NK-92 treated with Interleukin-12 subunit alpha and Interleukin-12 subunit beta, amount 100 ng/mL, for 24 hours (cell line): Measurements from ENCODE around the gene MC3R.
"Not testable (repeated sequence)": the region's sequence is repeated elsewhere in the genome, so short reads cannot be mapped to it uniquely, and the experiment has no call there.

Experiments used
- DNase-seq: peaks from one replicate; lab custom pipeline; 2025; lab: John Stamatoyannopoulos, UW

MC3R gene

DNA sequence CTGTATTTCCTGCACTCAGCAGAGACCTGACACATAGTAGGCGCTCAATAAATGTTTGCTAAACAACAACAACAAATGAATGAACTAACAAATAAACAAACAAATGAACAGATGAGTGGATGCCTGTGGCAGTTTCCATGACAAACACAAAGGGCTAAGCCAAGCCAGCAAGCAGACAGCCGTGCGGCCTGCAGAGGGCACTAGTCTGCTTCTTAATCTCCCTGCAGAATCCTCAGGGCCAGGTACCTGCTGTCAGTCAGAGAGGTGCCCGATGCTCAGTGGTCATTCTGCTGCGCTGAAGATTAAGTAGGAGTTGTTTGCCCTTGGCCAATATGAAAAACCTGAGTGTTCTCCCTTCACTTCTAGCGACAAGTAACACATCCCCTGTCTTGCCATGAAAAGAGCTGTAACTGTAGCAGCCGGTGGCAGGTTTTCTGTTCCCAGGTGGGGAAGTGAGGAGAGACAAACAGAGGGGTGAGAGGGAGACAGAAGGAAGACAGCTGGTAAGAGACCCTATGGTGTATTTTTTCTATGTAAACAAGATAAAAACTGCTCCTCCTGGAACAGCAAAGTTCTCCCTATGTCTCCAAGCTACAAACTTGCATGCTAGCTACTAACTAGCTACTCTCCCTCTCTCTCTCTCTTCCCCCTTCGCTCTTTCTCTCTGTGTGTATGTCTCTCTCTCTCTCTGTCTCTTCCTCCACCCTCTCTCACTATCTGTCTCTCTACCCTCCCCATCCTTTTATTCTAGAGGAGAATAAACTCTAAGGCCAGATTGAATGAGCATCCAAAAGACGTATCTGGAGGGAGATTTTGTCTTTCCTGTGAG is at the start of gene MC3R:
MC3R (plus strand) TSS at position 779 of the 829 bp plus-strand sequence. CDS start 112 bp downstream, outside the sequence.
- peak; percentile 14 for DNase-seq

- no peak for DNase-seq
Measured at GRCh38 chr20:56200456-56200855, 48.1 kb upstream of the MC3R start.

GRCh38 chr20:56202493-56203077 is 45.9 kb upstream of the MC3R start:
- no peak for DNase-seq

DNA sequence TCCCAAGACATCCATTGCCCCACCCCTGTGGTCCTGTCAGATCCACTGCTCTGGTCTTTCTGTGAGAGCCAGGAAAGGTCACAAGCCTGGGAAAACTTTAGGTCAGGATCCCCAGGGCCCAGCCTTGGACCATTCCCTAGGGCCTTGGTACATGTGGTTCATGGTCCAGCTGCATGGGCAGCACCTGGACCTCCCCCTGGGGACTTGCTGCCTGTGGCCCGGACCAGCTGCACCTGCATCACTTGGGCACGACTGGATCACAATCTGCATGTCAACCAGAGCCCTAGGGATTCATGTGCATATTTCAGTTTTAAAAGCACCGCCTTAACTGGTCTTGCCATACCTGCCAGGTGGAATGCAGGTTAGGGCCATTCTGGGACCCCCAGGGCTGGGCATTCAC is 44.3 kb upstream of the MC3R start:
- DNase-seq: no peak

DNA sequence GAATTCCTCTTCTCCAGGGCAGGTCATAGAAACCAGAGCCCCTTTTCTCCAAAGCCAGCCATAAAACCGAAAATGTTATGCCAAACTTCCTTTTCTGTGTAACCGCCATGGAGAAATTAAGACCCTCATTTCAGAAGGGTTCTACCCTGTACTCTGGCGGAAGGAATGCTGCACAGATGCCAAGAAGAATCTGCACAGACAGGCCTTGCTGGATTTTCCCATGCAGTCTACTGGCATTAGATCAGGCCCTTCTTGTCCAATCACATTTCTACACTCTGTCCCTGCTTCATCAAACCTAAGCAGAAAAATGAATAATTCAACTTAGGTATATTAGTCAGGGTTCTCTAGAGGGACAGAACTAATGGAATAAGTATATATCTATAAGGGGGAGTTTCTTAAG is 43.2 kb upstream of the MC3R start:
- no peak for DNase-seq

- DNase-seq: no peak
Measured at GRCh38 chr20:56207656-56208055, 40.9 kb upstream of the MC3R start.

DNA sequence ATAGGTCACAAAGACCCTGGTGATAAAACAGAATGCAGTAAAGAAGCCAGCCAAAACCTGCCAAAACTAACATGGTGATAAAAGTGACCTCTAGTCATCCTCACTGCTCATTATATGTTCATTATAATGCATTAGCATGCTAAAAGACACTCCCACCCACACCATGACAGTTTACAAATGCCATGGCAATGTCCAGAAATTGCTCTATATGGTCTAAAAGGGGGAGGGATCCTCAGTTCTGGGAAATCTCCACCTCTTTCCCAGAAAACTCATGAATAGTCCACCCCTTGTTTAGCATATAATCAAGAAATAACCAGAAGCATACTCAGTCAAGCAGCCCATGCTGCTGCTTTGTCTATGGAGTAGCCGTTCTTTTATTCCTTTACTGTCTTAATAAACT is 40.4 kb upstream of the MC3R start:
- no peak for DNase-seq

- DNase-seq: no peak
Measured at GRCh38 chr20:56211051-56211450, 37.5 kb upstream of the MC3R start.

- DNase-seq: no peak
Measured at GRCh38 chr20:56212091-56212490, 36.4 kb upstream of the MC3R start.

GRCh38 chr20:56213321-56213720 is 35.2 kb upstream of the MC3R start:
- no peak for DNase-seq

DNA sequence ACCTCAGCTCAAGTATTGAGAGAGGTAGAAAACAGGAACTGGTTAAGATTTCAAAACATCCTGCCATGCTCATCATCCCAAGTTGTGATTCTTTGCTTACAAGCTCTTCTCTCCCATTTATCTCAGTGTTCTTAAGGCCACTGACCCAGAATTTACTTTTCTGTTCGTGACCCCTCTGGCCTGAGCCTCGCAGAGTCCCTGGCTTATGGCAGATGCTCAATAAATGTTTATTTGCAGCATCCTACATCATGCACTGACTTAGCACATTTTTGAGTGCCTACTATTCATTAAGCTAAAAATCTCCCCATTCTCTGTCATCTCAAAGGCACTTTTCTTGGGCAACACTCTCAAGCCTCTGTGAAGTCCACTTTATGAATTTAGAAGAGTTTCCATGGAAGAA is 33.4 kb upstream of the MC3R start:
- DNase-seq: no peak

DNA sequence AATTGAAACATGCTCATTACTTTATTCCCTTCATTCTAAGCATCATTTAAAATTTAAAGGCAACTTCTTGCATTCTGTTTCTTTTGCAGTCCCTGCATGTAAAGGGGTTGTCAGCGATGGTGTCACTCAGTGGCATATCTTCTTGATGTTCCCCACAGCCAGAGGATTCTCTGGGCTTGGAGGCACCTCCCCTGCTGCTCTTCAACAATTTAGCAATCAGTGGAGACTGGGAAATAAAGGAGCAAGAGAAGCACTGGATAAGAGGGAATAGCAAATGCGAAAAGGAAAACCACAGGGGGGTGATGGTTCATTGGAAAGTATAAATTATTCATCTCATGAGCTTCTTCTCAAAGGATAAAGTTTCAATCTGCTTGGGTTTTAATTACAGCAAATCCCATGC is 30.7 kb upstream of the MC3R start:
- DNase-seq: no peak

DNA sequence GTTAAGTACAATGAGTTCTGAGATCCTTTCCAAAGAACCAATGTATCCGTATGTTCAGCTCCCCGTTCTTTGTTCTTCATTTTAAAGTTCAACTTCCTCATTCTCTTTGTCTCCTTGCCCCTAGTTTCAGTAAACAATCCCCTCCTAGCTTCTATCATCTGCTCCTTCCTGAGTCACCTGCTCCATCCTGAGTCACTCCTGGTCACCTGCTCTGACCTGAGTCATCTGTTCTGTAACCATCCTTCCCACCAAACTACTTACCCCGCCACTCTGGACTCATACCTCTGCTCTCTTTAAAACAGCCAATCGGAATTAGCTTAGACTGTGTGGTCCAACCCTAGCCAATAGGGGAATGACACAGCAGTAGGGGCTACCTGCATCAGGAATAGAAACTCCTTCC is 27.3 kb upstream of the MC3R start:
- not testable (repeated sequence) for DNase-seq

DNA sequence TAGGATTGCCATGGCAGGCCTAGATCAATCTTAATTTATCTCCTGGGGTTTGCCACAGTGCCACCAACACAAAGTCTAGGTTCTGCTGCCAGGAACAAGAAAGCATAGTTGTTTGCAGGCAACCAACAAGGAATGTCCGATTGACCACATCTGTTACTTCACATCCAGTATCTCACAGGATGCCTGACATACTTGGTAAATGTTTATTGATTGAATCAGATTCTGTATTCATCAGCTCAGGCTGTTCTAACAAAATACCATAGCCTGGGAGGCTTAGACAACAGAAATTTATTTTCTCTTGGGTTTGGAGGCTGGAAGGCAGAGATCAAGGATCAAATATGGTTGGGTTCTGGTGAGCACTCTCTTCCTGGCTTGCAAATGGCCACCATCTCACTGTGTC is 26.3 kb upstream of the MC3R start:
- DNase-seq: no peak

DNA sequence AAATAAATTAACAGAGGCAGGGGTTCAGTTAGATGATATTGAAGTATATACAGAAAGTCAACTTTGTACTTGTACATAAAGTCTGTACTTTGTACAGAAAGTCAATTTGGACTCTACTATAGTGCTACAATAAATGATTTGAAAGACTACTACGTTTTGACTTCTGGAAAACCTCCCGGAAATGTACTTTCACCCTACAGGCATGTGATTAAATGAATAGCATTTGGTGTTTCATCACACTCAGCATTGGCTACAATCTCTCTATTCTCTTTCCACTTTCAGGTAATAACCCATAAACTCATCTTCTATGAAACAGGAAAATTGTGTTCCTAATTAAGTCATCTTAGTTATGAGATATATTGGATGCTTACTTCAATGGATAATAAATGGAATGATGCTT is 25.6 kb upstream of the MC3R start:
- DNase-seq: no peak

GRCh38 chr20:56223352-56223751 is 25.2 kb upstream of the MC3R start:
- no peak for DNase-seq

DNA sequence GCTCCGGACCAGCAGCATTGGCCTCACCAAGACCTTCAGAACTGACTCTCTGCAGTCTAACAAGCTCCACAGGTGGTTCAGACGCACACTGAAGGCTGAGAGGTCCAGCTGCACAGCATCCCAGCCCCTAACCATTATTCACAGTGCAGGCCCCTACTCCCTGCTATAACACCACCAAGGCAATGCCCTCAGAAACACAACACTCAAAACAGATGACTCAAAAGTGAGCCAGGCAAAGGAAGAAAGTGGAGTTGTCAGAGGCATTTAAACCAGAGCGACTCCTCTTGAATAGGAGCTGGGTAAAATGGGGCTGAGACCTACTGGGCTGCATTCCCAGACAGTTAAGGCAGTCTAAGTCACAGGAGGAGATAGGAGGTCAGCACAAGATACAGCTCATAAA is 20.5 kb upstream of the MC3R start:
- no peak for DNase-seq

DNA sequence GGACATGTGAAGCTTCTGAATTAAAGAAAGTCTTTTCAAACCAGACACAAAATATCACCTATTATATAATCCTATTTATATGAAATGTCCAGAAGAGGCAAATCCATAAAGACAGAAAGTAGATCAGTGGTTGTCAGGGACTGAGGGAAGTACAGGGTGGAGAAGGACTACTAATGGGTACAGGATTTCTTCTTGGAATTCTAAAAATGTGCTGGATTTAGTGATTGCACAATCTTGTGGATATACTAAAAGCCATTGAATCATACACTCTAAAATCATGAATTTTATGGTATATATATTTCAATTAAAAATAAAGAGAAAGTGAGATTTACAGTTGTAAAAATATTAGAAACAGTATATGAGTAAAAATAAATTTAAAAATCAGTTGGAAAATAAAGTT is 18.7 kb upstream of the MC3R start:
- no peak for DNase-seq

- no peak for DNase-seq
Measured at GRCh38 chr20:56234110-56234509, 14.4 kb upstream of the MC3R start.

DNA sequence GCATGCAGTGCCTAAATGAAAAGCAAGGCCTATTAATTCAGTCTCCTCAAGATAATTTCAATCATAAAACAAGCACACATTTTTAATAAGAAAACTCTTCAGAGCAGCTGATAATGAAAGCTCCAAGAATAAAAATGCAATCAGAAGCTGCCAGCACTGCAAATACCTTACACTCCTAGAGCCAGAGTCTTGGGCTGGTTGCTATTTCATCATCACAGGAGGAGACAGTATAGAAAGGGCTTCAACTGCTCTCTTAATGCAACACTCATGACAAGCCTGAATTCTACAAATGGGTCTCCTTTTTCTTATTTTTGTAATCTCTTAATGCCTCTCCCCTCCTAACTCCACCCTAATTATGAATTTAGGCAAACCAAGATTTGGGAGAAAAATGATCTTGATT is 11.2 kb upstream of the MC3R start:
- DNase-seq: no peak

GRCh38 chr20:56244259-56244658 is 4.3 kb upstream of the MC3R start:
- no peak for DNase-seq

DNA sequence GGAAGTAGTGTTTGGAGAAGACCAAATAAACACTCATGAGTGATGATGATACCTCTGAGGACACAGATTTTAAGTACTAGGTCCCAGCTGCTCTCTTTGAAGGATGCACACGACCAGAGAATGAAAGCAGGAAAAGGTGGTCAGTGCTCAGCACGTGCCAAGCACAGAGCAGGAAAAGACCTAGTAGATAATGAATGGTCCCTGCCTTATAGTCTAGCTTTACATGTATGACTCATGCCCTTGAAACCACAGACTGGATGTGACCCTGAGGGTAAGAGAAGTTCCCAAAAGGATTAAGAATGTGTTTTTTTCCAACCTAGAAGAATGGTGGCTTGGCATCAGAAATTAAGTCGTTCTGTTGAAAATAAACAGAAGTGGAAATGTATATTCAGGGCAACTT is 2.8 kb upstream of the MC3R start:
- DNase-seq: no peak

DNA sequence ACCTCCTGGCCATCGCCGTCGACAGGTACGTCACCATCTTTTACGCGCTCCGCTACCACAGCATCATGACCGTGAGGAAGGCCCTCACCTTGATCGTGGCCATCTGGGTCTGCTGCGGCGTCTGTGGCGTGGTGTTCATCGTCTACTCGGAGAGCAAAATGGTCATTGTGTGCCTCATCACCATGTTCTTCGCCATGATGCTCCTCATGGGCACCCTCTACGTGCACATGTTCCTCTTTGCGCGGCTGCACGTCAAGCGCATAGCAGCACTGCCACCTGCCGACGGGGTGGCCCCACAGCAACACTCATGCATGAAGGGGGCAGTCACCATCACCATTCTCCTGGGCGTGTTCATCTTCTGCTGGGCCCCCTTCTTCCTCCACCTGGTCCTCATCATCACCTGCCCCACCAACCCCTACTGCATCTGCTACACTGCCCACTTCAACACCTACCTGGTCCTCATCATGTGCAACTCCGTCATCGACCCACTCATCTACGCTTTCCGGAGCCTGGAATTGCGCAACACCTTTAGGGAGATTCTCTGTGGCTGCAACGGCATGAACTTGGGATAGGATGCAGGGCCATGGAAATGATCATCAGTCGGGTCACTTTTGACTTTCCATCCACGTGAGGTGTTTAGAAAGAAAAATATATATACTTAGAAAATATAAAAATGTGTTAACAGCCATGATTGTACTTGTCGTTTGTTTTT is 868 bp downstream of the MC3R start:
- DNase-seq: peak; percentile 12
